ENCODE data around the gene PPT1. TPM values are rescaled to one million over a fixed set of nuclear protein-coding genes. Genes with fewer than 3 reads are reported as not detected.

The PPT1 gene
- total RNA-seq, 2 donors from 2014 or later = 68.5 to 89.8 TPM

DNA sequence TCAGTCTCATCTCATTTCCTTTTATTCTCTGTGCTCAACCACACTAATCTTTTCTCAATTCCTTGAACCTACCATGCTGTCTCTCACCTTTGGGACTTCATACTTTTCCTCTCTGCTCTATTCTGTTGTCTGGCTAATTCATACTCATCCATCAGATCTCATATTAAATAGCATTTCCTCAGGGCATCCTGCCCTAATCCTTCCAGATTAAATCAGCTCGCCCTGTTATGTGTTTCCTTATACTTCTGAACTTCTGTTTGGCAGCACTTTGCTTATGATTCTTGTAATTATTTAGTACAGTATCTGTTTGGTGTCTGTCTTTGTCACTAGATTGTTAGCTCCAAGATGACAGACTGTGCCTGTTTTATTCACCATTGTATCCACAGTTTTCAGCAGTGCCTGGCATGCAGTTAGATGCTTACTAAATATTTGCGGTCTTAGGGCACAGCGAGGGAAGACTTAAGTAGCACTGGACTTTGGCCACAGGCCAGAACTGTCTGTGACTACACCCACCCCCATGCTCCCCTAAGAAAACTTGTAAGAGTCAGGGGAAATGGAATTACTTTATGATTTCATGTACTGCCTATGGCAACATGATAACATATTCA, 66.4 kb downstream of the PPT1 start:
- Histone ChIP-seq H3K9me3 (no peaks in the 10 kb centered on the region), H3K27me3 (replicated peaks; ENCODE audit: insufficient read depth) (no peaks in the 10 kb centered on the region), H3K4me3 (no peak overlapping the region), H3K27ac (no peak overlapping the region), H3K4me1 (ENCODE audit: control insufficient read depth in 1 of 2, low read depth in 2 of 2) (peaks cover 5 to 14% of the 10 kb centered on the region in 2 donors), H3K36me3 (no peaks in the 10 kb centered on the region)
- ATAC-seq (ENCODE audit: insufficient number of reproducible peaks, low FRiP score, low read depth) (no peak), DNase-seq (ENCODE audit: low spot score) (no peak)
- TF ChIP-seq, protein P1, sequence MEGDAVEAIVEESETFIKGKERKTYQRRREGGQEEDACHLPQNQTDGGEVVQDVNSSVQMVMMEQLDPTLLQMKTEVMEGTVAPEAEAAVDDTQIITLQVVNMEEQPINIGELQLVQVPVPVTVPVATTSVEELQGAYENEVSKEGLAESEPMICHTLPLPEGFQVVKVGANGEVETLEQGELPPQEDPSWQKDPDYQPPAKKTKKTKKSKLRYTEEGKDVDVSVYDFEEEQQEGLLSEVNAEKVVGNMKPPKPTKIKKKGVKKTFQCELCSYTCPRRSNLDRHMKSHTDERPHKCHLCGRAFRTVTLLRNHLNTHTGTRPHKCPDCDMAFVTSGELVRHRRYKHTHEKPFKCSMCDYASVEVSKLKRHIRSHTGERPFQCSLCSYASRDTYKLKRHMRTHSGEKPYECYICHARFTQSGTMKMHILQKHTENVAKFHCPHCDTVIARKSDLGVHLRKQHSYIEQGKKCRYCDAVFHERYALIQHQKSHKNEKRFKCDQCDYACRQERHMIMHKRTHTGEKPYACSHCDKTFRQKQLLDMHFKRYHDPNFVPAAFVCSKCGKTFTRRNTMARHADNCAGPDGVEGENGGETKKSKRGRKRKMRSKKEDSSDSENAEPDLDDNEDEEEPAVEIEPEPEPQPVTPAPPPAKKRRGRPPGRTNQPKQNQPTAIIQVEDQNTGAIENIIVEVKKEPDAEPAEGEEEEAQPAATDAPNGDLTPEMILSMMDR (IDR thresholded peaks at IDR 0.05) = no peak

DNA sequence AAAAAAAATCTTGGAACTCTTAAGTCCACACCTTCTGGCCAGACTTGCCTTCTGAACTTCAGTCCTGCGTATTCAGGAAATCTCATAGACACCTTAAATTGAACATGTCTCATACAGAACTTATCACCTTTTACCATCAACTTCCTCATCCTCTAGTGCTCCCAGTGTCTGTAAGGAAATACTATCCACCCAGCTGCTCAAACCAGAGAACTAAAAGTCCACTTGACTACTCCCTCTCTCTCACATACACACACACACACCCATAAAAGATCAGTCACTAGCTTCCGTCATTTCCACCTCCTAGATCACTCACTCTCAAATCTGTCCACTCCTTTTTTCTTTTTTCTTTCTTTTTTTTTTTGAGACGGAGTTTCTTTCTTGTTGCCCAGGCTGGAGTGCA, 67.4 kb downstream of the PPT1 start:
- Histone ChIP-seq H3K9me3 (no peaks in the 10 kb centered on the region), H3K4me3 (no peak overlapping the region), H3K4me1 (ENCODE audit: control insufficient read depth in 1 of 2, low read depth in 2 of 2) (peaks cover 5 to 7% of the 10 kb centered on the region in 2 donors), H3K27ac (no peak overlapping the region), H3K27me3 (replicated peaks; ENCODE audit: insufficient read depth) (no peaks in the 10 kb centered on the region), H3K36me3 (no peaks in the 10 kb centered on the region)
- DNase-seq (ENCODE audit: low spot score) (no peak), ATAC-seq (ENCODE audit: insufficient number of reproducible peaks, low FRiP score, low read depth) (no peak)
- TF ChIP-seq, protein P1 (IDR thresholded peaks at IDR 0.05) = no peak

DNA sequence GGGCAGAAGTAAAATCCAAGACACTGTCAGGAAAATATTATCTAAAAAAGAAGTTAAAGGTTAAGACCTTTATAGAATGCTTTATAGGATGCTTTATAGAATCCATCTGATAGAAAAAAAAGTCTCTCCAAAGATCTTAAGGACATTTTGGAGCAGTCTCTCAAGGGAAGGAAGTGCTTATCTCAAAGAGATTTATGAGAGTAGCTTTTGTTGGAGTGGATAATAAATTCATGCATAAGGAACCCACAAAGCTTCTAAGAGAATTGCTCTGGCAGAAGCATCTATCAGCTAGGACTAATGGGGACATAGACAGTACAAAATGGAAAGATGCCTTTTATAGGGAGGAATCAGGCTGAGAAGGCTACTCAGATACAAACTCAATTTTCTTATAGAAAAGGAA, 69.4 kb downstream of the PPT1 start:
- Histone ChIP-seq H3K4me1 (ENCODE audit: control insufficient read depth in 1 of 2, low read depth in 2 of 2) (peaks cover 5 to 6% of the 10 kb centered on the region in 2 donors), H3K4me3 (no peak overlapping the region), H3K27ac (no peak overlapping the region), H3K36me3 (no peaks in the 10 kb centered on the region), H3K9me3 (peaks cover 5% of the 10 kb centered on the region), H3K27me3 (replicated peaks; ENCODE audit: insufficient read depth) (no peaks in the 10 kb centered on the region)
- TF ChIP-seq, protein P1 (IDR thresholded peaks at IDR 0.05) = no peak
- DNase-seq (ENCODE audit: low spot score) (no peak), ATAC-seq (ENCODE audit: insufficient number of reproducible peaks, low FRiP score, low read depth) (no peak)

DNA sequence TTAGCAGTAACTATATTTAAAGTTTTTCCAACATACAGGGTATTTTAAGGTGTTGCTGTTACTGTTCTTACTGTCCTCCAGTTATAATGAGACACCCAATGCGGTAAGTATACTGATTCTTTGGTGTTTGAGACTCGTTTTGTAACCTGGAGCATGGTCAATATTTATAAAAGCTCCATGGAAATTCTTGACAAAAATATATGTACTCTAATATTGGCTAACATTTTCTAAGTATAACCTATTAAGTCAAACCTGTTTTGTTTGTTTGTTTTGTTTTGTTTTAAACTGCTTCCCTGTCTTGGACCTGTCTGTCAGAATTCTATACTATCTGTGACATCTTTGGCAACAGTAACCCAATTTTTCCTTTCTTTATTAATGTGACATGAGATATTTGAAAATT, 72.4 kb downstream of the PPT1 start:
- Histone ChIP-seq H3K4me1 (ENCODE audit: control insufficient read depth in 1 of 2, low read depth in 2 of 2) (no peaks in the 10 kb centered on the region), H3K9me3 (peaks cover 5% of the 10 kb centered on the region), H3K27me3 (replicated peaks; ENCODE audit: insufficient read depth) (no peaks in the 10 kb centered on the region), H3K27ac (no peak overlapping the region), H3K36me3 (no peaks in the 10 kb centered on the region), H3K4me3 (no peak overlapping the region)
- ATAC-seq (ENCODE audit: insufficient number of reproducible peaks, low FRiP score, low read depth) (no peak), DNase-seq (ENCODE audit: low spot score) (no peak)
- TF ChIP-seq, protein P1 (IDR thresholded peaks at IDR 0.05) = no peak

DNA sequence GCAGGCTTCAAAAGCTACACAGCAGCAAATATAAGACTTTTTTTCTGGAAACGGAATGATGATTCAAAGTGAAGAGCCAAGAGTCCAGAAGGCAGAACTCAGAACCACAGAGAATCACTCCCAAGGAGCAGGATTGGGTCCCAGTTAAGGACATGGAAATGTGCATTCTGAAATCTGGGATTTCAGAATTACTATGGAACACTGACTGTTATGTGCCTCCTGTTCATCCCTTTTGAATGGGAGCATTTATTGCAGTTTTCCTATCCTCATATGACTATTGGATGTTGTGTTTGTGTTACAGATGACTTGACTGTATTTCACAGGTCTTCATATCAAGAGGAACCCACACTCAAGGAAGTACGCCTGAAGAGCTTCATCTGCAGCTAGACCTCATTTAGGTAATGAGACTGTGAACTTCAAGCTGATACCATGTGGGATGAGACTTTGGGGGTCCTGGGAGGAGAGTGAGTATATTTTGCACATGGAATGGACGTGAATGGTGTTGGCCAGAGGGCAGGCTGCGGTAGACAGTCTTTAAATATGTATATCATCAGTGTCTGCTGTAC, 73.6 kb downstream of the PPT1 start:
- H3K9me3 ChIP-seq = peaks cover 5% of the 10 kb centered on the region
- ATAC-seq (ENCODE audit: insufficient number of reproducible peaks, low FRiP score, low read depth) = no peak
- H3K36me3 ChIP-seq = no peaks in the 10 kb centered on the region
- H3K4me3 ChIP-seq = no peak overlapping the region
- no peaks in the 10 kb centered on the region for H3K4me1 ChIP-seq (ENCODE audit: control insufficient read depth in 1 of 2, low read depth in 2 of 2)
- TF ChIP-seq, protein P1 (IDR thresholded peaks at IDR 0.05) = no peak
- no peaks in the 10 kb centered on the region for H3K27me3 ChIP-seq (replicated peaks; ENCODE audit: insufficient read depth)
- no peak for DNase-seq (ENCODE audit: low spot score)
- no peak overlapping the region for H3K27ac ChIP-seq

Other genes starting within 250 kb of the PPT1 start
- 10 to 100 TPM; 15.6 to 19.3 TPM for gene TRIT1, start 213.7 kb downstream of the PPT1 start, total RNA-seq
- gene MYCL, start 195.3 kb downstream of the PPT1 start, total RNA-seq = 1 to 10 TPM in 1 of 2 donors, under 1 TPM in 1; 0.42 to 3.9 TPM
- 10 to 100 TPM in 1 of 2 donors, 1 to 10 TPM in 1; 5.8 to 13.1 TPM for gene MFSD2A, start 142.1 kb downstream of the PPT1 start, total RNA-seq
- 100 to 1,000 TPM; 315 to 409 TPM for gene CAP1, start 56.5 kb downstream of the PPT1 start, total RNA-seq
- gene RLF, start 64.1 kb upstream of the PPT1 start, total RNA-seq = 10 to 100 TPM; 15.7 to 22.5 TPM
- not detected for gene TMCO2, start 150.7 kb upstream of the PPT1 start, total RNA-seq
- gene ZMPSTE24, start 161.0 kb upstream of the PPT1 start, total RNA-seq = 10 to 100 TPM; 48.3 to 87.9 TPM
- gene COL9A2, start 220.0 kb upstream of the PPT1 start, total RNA-seq = 10 to 100 TPM; 16.7 to 36.4 TPM

Measured in thoracic aorta (tissue), 2 donors.